HL-60 (cell line): ENCODE measurements around the gene ZMPSTE24.

Experiments used
- GABPA ChIP-seq: IDR thresholded peaks from 2 replicates; pipeline ENCODE4 v1.6.1; 2012; ENCODE audit warnings: low read depth
- POLR2AphosphoS5 ChIP-seq: IDR thresholded peaks from 2 replicates; pipeline ENCODE4 v1.6.1; 2012; ENCODE audit warnings: low read depth
- SPI1 ChIP-seq: IDR thresholded peaks from 2 replicates; pipeline ENCODE4 v1.6.1; 2012; ENCODE audit warnings: low read depth, mild to moderate bottlenecking, borderline replicate concordance
- TF ChIP-seq, protein P1 (sequence below): IDR thresholded peaks from one replicate; pipeline ENCODE4 v1.5.1; 2011; ENCODE audit warnings: low read length, control low read depth, inconsistent platforms; ENCODE audit not compliant: insufficient read depth
- TF ChIP-seq, protein P2 (sequence below): IDR thresholded peaks from 2 replicates; pipeline ENCODE4 v1.6.1; 2012; ENCODE audit warnings: low read depth; ENCODE audit not compliant: insufficient replicate concordance

DNA sequence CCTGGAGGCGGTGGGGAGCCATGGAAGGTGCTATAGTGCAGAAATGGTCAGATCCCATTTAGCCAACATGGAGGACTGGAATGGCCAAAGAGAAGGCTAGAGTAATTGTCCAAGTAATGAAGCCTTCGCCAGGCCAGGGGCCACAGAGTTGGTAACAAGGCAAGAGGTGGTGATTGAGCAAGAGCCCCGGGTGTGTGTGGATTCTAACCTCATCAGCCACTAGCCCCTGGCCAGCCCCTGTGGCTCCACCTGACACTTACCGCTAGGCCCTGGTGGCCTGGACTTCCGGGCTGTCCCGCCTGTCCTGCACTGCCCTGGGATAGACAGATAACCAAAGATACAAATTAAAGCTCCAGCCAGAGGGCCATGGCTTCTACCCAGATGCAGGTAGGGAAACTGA, 49.1 kb downstream of the ZMPSTE24 start:
- TF ChIP-seq, protein P1, sequence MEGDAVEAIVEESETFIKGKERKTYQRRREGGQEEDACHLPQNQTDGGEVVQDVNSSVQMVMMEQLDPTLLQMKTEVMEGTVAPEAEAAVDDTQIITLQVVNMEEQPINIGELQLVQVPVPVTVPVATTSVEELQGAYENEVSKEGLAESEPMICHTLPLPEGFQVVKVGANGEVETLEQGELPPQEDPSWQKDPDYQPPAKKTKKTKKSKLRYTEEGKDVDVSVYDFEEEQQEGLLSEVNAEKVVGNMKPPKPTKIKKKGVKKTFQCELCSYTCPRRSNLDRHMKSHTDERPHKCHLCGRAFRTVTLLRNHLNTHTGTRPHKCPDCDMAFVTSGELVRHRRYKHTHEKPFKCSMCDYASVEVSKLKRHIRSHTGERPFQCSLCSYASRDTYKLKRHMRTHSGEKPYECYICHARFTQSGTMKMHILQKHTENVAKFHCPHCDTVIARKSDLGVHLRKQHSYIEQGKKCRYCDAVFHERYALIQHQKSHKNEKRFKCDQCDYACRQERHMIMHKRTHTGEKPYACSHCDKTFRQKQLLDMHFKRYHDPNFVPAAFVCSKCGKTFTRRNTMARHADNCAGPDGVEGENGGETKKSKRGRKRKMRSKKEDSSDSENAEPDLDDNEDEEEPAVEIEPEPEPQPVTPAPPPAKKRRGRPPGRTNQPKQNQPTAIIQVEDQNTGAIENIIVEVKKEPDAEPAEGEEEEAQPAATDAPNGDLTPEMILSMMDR, result no peak
- TF ChIP-seq POLR2AphosphoS5 (no peak), GABPA (no peak), SPI1 (no peak)
- TF ChIP-seq, protein P2, sequence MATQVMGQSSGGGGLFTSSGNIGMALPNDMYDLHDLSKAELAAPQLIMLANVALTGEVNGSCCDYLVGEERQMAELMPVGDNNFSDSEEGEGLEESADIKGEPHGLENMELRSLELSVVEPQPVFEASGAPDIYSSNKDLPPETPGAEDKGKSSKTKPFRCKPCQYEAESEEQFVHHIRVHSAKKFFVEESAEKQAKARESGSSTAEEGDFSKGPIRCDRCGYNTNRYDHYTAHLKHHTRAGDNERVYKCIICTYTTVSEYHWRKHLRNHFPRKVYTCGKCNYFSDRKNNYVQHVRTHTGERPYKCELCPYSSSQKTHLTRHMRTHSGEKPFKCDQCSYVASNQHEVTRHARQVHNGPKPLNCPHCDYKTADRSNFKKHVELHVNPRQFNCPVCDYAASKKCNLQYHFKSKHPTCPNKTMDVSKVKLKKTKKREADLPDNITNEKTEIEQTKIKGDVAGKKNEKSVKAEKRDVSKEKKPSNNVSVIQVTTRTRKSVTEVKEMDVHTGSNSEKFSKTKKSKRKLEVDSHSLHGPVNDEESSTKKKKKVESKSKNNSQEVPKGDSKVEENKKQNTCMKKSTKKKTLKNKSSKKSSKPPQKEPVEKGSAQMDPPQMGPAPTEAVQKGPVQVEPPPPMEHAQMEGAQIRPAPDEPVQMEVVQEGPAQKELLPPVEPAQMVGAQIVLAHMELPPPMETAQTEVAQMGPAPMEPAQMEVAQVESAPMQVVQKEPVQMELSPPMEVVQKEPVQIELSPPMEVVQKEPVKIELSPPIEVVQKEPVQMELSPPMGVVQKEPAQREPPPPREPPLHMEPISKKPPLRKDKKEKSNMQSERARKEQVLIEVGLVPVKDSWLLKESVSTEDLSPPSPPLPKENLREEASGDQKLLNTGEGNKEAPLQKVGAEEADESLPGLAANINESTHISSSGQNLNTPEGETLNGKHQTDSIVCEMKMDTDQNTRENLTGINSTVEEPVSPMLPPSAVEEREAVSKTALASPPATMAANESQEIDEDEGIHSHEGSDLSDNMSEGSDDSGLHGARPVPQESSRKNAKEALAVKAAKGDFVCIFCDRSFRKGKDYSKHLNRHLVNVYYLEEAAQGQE, result no peak
